ENCODE data around the gene CCSER1.

- TF ChIP-seq CTCF (IDR thresholded peaks at IDR 0.05 in 8 of 11, conservative IDR thresholded peaks at IDR 0.05 in 3 of 11) (no peak), POLR2AphosphoS5 (IDR thresholded peaks at IDR 0.05) (no peak)
Observed at GRCh38 chr4:90375081-90375480, 247.9 kb downstream of the CCSER1 start.
